HG03442 (cell line): ENCODE data around the gene MSL1.

Source experiments
- ATAC-seq: cut with Tn5 transposase; IDR thresholded peaks from one replicate; pipeline ENCODE4 v1.9.1; 2021; ENCODE audit warnings: mild to moderate bottlenecking, moderate library complexity; ENCODE audit not compliant: unreplicated experiment

MSL1 gene

DNA sequence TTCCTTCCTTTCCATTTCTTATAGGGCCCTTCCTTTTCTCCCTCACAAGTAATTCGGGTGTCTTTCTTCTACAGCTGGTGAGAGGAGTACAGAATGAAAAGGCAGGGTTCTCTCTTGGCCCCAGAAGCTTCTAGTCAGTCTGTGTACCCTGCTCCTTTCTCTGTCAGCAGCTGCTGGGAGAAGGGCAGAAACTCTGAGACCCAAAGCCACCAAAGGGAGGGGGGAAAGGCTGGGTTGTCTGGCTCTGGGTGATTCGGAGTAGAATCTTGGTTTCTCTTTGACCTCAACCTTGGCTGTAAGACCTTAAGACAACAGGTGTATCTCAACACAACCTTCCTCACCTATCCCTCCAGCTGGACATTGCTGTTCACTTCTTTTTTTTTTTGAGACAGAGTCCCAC lies 18.1 kb upstream of the MSL1 start:
- no peak for ATAC-seq

DNA sequence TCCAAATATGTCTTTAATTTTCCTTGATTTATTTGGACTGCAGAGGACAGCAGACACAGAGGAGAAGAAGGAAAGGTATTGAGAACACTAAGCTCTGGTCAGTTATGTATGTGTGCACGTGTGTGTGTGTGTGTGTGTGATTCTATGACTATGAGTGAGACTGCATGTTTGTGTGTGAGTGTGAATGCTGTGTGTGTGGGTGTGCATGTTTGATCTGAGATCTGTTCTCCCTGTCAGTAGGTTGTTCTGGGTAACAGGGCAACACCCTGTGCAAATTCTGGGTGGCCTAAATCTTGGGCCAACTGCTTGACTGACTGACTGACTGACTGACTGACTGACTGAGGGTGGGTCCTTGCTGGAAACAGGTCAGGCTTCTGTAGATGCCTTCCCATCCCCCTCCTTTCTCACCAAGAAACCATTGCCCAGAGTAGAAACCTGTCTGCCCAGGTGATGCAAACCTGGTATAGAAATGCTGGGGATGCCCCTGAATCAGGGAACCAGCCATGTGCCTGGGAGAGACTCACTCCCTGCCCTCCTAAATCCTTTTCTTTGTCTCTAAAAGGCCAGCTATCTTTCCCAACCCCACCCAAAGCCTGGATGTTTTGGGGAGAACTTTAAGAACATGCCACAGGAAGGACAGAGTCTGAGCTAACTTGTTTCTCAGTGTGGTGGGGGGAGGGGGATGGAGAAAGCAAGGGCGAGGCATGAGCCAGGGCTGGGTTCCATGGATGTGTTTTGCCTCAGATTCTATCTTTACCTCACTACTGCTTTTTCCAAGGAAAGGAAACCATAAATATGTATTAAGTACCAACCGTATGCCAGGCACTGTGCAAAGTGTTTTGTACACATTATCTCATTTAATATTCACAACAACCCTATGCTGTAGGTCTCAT lies 16.9 kb upstream of the MSL1 start:
- ATAC-seq = no peak

DNA sequence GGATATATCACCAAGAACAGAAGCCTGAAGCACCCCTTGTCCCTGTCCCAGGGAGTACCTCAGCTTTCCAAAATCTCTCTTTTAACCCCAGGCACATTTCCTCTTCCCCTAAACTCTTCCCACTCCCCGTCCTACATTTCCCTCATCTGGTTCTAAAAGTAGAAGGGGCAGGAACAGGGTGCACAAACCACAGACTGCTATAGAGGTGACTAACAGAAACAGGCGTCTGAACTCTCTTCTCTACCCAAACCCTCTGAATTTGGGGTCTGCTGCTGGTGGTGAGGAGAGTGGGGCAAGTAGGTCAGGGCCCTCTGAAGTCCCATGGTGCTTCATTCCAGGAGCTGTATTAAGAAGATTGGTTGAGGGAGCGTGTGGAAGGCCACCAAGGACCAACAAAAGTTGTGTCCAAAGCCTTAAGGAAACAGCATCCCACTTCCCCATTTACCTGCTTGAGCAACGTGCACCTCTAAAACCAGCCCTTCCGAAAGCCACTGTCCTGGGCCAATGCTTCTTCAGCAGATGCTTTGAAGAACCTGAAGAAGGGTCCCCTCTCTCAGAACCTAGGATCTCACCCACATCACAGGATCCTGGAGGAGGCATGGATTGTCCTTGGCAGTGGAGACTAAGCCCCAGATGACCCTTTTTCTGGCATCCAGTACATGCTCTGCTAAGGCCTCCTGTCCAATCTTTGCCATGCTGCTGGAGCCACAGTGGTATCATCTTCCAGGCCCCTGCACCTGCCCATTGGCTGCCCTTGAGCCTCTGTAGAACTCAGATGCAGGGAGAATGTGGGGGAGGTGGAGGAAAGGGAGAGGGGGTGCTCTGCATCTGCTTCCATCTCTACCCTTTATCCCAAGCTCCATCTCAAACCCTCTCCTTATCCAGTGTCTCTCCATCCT lies 15.7 kb upstream of the MSL1 start:
- no peak for ATAC-seq

DNA sequence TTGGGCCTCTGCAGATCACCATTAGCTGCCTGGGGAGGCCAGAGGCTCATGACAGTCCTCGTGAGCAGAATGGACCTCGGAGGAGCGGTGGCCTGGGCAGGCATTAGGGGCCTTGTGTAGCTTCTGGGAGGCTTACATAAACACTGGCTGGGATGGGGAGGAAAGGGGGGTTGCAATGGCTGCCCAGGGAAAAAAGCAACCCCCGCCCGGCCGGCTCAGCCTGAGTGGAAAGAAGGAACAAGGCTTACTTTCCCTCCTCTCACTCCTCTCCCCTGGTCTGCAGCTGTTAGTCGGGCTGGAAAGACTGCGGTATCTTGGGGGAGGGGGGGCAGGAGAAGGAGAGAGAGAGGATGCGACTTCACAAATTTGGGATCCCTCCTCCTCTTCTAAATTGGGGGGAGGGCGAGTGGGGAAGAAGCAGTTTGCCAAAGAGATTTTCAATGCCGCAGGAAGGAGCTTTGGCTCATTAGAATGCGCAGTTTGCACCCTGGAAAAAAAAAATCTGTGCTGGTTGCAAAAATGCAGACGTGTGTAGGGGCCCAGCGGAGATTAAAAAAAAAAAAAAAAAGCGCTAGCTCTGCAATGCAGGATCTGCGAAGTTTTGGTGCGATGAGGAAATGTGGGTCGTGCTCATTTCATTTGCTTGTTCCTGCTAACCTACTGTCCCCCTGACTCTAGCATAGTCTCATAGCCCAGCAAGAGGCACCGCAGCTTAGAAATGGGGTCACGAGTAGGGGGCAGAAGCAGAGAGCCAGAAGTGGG lies 14.8 kb upstream of the MSL1 start:
- ATAC-seq = no peak

DNA sequence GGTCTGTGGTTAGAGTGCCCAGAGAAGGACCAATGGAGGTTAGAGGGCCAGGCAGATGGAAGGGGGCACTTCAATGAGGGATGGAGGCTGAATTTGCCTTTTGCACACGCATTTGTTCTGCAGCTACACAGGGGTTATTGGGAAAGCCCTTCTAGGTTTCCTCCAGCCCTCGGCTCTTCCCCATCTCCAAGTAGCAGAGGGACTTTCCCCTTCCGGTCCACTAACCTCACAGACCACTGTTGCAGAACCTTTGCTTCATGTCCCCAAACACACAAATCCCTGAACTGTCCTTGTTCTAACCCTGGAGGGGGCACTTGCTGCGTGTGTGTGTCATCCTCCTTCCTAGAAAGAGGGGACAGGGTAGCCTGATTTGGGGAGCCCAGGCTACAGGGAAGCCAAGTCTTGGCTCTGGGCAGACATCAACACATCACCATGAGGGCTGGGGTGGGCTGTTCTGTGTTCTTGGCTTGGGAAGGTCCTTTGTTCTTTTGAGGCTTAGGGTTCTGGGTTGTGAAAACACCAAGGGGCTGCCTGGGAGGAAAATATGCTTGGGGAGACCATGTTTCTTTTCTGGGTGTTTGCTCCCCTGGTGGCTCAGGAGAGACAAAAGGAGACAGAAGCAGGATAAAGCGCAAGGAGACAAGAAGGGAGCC lies 14.1 kb upstream of the MSL1 start:
- no peak for ATAC-seq

DNA sequence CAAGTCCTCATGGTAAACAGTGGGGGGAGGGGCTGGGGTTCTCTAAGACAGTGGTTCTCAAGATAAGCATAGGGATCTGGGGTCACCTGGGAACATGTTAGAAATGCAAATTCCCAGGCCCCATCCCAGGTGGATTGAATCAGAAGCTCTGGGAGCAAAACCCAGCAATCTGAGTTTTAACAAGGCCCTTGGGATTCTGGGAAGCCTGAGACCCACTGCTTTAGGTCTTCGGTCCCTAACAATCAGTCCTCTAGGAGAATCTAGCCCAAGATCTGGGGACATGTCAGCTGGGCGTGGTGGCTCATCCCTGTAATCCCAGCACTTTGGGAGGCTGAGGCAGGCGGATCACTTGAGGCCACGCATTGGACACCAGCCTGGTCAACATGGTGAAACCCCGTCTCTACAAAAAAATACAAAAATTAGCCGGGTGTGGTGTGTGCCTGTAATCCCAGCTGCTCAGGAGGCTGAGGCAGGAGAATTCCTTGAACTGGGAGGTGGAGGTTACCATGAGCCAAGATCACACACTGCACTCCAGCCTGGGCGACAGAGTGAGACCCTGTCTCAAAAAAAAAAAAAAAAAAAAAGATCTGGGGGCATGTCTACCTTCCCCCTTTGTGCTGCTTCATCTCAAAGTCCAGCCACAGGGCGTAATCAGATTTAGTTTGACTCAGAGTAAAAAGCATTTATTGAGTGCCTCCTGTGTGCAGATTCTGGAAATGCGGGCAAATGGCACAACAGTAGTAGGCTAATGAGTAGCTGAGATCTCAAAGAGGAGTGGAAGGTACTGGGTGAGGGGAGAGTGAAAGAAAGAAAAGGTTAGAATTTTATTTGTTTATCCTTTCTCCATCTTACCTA lies 12.6 kb upstream of the MSL1 start:
- no peak for ATAC-seq

DNA sequence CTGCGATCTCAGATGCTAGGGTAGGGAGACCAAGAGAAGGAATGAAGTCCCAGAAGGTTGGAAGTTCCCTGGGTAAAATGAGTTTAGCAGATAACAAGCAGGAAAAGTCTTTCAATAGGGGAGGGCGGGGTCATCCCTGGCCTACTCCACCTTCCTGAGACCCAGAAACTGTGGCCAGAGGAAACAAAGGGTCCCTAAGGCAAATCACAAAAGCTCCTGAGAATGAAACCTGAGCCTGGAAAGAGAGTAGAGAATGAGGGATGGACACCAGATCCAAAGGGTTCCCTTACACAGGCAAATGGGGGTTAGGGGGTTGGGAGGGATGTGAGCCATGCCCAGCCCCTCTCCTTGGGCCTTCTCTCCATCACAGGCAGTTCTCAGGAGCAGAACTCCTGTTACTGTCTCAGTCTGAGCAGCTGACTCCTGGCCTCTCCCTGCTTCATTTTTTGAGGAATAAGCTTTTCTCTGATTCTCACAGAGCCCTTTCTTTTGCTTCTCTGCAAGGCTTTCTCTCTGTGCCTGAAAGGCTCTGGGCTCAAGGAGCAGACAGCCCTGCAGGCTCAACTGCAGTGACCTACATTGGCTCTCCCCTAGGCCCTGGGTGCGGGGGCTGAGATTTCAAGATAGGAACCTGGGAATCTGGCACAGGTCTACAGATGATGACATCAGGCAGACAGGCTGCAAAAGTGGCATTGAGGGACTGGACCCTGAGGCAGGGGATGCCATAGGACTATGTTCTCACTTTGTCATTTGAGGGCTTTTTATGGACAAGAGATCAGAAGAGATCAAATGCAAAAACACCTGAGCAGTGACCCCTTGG lies 11.5 kb upstream of the MSL1 start:
- ATAC-seq = no peak

DNA sequence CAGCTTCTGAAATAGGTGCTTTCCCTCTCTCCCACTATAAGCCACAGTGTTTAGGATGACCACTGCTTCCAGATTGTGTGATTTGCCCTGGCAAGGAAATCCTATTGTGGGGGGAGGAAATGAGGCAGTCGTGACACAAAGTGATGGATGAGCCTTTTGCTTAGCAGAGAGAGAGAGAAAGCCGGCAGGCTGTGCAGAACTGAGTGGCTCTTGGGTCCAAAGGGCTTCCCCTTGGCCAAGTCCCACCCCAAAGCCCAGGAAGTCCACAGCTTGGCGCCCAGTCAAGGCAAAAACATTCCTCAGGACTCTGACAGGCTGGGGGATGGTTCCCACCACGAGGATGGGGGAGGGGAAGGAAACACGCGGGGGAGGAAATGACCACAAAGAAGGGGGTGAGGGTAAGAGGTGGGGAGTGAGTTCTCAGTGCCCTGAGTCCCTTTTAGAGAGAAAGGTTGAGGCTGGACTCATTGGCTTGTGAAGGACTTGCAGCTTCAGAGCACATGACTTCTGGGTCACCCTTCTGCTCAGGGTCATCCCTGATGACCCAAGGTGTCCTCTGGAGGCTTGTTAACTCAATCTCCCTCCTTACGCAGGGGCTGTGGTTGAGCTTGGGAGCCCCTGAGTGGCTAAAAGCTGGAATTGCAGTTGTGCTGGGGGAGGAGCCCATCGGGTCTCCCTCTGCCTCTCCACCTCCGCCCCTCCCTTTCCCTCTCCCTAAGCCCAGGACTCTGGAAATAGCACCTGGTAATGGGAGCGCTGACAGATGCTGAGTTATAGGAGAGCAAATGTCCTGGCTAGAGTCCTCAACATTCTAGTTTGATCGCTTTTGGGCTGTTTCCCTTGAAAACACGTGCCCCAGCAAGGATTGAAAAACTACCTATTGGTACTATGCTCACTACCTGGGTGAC lies 10.3 kb upstream of the MSL1 start:
- no peak for ATAC-seq

DNA sequence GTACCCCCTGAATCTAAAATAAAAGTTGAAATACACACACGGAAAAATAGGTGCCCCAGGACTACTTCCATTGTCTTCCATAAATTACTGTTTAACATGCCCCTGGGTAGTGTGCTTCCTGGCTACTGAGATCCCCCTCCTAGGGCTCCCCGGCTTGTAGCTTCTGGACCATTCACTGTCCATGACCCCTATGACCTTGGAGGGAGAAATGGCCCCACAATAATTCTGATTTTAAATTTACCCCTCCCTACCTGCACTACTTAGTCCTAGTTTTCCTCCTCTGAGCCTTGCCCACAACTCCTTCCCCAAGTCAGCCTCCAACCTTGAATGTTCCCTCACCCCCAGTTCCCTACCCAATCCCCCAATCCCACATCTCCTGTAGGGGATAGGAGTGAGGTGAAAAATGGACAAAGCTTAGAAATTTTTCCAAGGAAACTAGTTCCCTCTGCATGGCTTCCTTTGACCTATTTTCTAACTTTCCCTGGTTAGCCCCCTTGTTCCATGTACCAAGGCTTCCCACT lies 9.5 kb upstream of the MSL1 start:
- ATAC-seq = no peak

DNA sequence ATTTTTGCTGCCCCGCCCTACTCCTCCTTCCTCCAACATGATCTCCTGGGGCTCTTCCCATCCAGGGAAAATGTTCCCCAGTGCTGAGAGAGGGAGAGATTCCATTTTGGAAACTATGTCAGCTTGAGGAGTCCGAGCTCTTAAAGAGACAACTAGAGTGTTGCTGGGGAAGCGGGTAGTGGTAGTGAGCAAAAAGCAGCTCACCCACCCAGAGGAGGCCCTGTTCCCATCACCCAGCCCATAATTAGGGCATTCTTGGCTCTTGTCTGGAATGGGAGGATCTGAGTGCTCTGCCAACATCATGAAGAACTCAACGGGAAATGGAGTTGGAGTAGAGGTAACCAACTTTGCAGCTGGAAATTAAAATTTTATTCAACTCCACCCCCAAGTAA lies 9.1 kb upstream of the MSL1 start:
- ATAC-seq = no peak

DNA sequence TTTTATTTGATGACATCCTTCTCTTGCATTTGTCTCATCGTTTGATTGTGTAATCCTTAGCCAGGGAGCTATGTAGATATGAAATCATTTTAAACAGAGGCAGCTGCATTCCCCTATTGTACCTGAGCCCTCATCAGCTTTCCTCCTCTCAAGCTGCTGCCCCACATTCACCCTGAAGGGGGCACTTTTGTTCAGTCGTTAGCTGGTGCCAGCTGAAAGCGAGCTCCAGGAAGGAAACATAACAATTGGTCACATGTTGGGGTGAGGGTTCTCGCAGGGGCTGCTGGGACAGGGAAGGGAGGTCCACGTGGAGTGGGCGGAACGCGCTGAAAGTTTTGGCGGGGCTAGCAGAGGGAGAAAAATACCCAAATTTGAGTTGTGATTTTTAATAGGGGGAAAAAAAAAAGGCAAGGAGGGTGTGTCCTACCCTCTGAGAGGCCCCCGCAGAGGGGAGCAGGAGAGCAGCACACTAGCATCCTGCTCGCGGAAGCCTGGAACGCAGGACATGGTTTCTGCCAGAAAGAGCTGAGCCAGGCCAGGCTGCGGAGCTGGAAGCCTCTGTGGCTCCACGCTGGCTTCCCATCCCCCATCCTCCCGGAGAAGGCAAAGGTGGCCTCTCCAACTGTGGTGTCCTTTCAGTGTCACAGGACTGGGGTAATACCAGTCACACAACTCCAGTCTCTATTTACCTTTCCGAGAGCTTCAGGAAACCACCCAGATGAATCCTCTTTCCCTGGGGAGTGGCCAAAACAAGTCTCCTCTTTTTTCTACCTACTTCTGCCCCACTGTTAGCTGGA lies 8.5 kb upstream of the MSL1 start:
- peak; percentile 86 for ATAC-seq

DNA sequence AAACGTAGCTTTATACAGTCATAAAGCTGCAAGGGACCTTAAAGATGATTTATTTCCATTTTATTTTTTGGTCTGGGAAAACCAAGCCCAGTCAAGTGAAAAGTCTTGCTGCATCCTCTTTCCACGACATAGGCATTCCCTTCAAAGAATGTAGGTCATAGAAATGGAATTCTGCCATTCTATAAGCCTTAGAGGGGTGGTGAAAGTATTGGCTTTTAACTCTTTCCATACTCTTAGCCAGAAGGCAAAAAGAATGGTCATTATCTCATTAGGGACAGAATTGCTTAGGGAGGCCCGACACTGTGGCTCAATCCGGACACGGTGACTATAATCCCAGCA lies 7.9 kb upstream of the MSL1 start:
- ATAC-seq = no peak

DNA sequence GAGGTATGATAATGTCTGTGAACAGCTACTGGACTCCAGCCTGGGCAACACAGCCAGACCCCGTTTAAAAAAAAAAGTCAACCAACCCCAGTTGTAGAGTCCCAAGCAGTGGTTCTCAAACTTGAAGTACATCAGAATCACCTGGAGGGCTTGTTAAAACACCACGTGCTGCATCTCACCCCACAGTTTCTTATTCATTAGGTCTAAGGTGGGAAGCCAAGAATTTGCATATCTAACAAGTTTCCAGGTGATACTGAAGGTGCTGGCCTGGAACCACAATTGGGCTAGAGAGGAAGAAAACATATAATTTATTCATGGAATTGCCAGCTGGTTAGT lies 6.7 kb upstream of the MSL1 start:
- no peak for ATAC-seq

DNA sequence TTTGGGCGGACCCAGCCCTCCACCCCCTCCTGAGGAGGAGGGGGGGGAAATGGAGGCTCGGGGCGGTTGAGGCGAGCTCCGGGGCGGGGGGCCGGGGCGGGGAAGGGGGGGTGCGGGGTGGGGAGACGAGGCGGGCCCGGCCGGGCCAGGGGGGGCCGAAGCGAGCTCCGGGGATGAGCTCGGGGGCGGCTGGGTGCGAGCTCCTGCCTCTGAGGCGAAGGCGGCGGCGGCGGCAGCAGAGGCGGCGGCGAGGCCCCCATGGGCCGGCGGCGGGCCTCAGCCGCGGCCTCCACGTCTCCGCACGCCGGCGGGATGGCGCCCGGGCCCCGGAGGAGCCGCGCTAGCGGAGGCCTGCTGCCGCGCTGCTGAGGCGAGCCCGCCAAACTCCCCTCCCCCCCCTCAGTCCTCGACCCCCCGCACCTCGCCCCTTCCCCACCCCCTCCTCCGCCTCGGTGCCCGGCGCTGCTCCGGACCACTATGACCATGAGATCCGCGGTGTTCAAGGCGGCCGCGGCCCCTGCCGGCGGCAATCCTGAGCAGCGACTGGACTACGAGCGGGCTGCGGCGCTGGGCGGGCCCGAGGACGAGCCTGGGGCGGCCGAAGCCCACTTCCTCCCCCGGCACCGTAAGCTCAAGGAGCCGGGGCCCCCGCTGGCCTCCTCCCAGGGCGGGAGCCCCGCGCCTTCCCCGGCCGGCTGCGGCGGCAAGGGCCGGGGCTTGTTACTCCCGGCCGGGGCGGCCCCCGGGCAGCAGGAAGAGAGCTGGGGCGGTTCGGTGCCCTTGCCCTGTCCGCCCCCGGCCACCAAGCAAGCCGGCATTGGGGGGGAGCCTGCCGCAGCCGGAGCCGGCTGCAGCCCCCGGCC lies 596 bp downstream of the MSL1 start:
- ATAC-seq = peak; percentile 31

DNA sequence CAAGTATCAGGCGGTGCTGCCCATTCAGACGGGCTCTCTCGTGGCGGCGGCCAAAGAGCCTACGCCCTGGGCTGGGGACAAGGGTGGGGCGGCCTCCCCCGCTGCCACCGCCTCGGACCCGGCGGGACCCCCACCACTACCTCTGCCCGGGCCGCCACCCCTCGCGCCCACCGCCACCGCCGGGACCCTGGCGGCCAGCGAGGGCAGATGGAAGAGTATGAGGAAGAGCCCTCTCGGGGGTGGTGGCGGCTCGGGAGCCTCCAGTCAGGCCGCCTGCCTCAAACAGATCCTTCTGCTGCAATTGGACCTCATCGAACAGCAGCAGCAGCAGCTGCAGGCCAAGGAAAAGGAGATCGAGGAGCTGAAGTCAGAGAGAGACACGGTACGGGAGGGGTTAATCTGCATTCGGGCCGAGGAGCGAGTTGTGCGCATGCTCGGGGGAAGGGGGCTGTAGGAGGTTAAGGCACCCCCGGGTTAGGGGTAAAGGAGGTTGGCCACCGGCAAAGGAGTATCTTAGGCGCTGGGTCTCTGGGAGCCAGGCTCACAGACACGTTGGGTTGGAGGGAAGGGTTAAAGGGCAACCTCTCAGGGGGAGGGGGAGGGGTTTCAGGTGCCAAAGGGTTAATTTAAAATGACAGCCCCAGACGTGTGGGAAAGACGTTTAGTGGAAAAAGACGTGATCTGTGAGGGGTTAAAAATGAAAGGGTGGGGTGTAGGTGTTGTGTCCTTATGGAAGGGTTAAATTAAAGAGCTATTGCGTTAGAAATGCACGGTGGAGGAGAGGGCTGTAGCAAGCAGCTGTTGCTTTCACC lies 1.4 kb downstream of the MSL1 start:
- peak; percentile 18 for ATAC-seq

DNA sequence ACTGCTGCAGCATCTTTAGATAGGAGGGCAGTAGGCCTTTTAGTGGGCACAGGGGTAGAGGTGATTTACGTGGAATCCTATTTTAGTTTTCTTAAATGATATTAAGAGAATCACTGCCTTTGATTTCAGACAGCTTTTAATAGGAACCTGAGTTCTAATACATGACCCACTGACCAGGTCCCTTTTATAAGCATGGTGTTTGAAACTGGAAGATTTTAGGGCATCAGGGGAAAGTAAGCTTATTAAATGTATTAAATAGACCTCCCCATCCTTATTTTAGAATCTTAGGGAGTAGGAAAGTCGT lies 2.0 kb downstream of the MSL1 start:
- no peak for ATAC-seq
